ENCODE data around the gene SPIRE1. TPM values are rescaled to one million over a fixed set of nuclear protein-coding genes. Genes with fewer than 3 reads are reported as not detected.

SPIRE1 gene
- total RNA-seq, 1 experiment from 2014 or later, result 9.5 TPM

DNA sequence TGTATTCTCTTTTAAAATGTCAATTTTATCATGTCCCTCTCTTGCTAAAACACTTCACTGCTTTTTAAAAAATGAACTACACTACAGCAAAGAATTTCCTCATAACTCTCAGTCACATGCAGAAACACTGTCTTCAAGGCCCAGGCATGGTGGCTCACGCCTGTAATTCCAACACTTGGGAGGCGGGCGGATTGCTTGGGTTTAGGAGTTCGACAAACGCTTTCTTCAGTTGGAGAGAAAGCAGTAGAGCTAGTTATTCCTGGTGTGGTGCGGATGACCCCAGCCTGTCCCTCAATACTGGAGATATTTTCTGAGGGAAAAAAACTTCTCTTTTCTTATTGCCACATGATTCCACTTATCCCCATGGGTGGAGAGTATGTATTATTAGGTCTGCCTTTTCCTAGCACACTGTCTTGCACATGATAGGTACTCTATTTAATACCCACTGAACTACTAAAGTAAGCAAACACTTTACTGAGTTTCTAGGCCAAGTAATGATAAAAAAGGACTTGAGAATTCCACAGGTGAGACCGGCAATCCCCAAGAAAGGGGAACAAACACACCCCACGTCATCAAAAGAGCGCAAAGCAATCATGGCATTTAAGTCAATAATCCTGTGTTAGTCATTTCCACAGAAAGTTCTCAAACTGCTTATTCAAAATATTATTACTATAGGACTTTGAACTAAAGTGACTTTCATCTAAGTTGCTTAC, 77.1 kb downstream of the SPIRE1 start:
- BruUV-seq (replicated peaks), result no TSS peak
- TF ChIP-seq, protein P1, sequence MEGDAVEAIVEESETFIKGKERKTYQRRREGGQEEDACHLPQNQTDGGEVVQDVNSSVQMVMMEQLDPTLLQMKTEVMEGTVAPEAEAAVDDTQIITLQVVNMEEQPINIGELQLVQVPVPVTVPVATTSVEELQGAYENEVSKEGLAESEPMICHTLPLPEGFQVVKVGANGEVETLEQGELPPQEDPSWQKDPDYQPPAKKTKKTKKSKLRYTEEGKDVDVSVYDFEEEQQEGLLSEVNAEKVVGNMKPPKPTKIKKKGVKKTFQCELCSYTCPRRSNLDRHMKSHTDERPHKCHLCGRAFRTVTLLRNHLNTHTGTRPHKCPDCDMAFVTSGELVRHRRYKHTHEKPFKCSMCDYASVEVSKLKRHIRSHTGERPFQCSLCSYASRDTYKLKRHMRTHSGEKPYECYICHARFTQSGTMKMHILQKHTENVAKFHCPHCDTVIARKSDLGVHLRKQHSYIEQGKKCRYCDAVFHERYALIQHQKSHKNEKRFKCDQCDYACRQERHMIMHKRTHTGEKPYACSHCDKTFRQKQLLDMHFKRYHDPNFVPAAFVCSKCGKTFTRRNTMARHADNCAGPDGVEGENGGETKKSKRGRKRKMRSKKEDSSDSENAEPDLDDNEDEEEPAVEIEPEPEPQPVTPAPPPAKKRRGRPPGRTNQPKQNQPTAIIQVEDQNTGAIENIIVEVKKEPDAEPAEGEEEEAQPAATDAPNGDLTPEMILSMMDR (IDR thresholded peaks at IDR 0.05; ENCODE audit: insufficient read depth in 1 of 2, low read depth in 1 of 2, low read length in 1 of 2, severe bottlenecking in 1 of 2, unreplicated experiment in 1 of 2), result no peak
- H3K9me3 Mint-ChIP-seq (ENCODE audit: unreplicated experiment), result no peaks in the 10 kb centered on the region

DNA sequence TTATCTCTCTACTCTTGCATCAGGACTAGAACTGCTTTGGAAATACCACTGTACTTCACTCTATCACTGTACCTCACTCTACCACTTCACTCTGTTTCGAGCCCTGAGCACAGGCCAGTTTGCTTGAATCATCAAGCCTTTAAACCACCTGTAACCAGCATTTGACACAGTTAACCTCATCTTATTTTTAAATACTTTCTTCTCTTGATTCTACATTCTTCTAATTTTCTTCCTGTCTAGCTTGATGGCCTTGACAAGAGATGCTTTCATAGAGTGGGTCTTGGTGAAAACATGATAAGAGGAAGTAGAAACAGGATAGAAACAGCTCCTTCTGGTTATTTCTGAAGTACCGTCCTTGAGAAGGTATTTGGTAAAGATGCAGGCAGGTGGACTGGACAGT, 78.1 kb downstream of the SPIRE1 start:
- Mint-ChIP-seq H3K9me3 (ENCODE audit: unreplicated experiment) (no peaks in the 10 kb centered on the region), H3K27me3 (ENCODE audit: insufficient read depth, unreplicated experiment) (no peaks in the 10 kb centered on the region), H3K4me1 (ENCODE audit: low read depth, unreplicated experiment) (peaks cover 9% of the 10 kb centered on the region), H3K27ac (ENCODE audit: unreplicated experiment) (no peak overlapping the region), H3K4me3 (ENCODE audit: unreplicated experiment) (no peak overlapping the region), H3K36me3 (ENCODE audit: insufficient read depth, unreplicated experiment) (no peaks in the 10 kb centered on the region)
- ChIA-PET CTCF (no interaction called here), POLR2A (no interaction called here)
- H3K27me3 ChIP-seq (replicated peaks; ENCODE audit: control insufficient read depth, insufficient read depth, low read length), result no peaks in the 10 kb centered on the region
- TF ChIP-seq, protein P1 (IDR thresholded peaks at IDR 0.05; ENCODE audit: insufficient read depth in 1 of 2, low read depth in 1 of 2, low read length in 1 of 2, severe bottlenecking in 1 of 2, unreplicated experiment in 1 of 2), result no peak
- H3K36me3 ChIP-seq (ENCODE audit: control insufficient read depth, insufficient read depth, low read length), result no peaks in the 10 kb centered on the region
- BruUV-seq (replicated peaks), result no TSS peak
- intact Hi-C loops (cut with micrococcal nuclease; ENCODE audit: unreplicated experiment), result no loop called here
- no peaks in the 10 kb centered on the region; the same call in 1 of the 2 replicates for H3K4me1 ChIP-seq
- no peak for DNase-seq
- H3K4me3 ChIP-seq (ENCODE audit: low read depth, low read length), result no peak overlapping the region
- no peaks in the 10 kb centered on the region for H3K9me3 ChIP-seq

More for the DNA sequence above, 77.1 kb downstream of the SPIRE1 start:
- H3K36me3 Mint-ChIP-seq (ENCODE audit: insufficient read depth, unreplicated experiment), result no peaks in the 10 kb centered on the region
- no peaks in the 10 kb centered on the region for H3K36me3 ChIP-seq (ENCODE audit: control insufficient read depth, insufficient read depth, low read length)
- H3K27me3 Mint-ChIP-seq (ENCODE audit: insufficient read depth, unreplicated experiment), result no peaks in the 10 kb centered on the region
- H3K4me1 ChIP-seq, result no peaks in the 10 kb centered on the region; the same call in 1 of the 2 replicates
- no peak for DNase-seq
- H3K9me3 ChIP-seq, result no peaks in the 10 kb centered on the region
- no peaks in the 10 kb centered on the region for H3K27me3 ChIP-seq (replicated peaks; ENCODE audit: control insufficient read depth, insufficient read depth, low read length)
- H3K4me3 ChIP-seq (ENCODE audit: low read depth, low read length), result no peak overlapping the region
- H3K27ac Mint-ChIP-seq (ENCODE audit: unreplicated experiment), result no peak overlapping the region
- peaks cover 5% of the 10 kb centered on the region for H3K4me1 Mint-ChIP-seq (ENCODE audit: low read depth, unreplicated experiment)
- intact Hi-C loops (cut with micrococcal nuclease; ENCODE audit: unreplicated experiment), result no loop called here
- ChIA-PET POLR2A (no interaction called here), CTCF (no interaction called here)
- no peak overlapping the region for H3K4me3 Mint-ChIP-seq (ENCODE audit: unreplicated experiment)

DNA sequence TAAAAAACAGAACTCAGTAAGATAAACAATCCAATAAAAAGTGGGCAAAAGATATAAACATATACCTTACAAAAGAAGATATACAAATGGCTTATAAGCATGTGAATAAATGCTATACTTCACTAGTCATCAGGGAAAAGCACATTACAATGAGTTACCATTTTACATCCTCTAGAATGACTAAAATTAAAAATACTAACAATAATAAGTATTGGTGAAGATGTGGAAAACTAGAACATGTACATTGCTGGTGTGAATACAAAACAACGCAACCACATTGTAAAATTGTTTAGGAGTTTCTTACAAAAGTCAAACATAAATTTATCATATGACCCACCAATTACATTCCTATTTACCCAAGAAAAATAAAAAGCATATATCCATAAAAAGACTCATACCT, 80.1 kb downstream of the SPIRE1 start:
- Mint-ChIP-seq H3K4me1 (ENCODE audit: low read depth, unreplicated experiment) (peaks cover 18% of the 10 kb centered on the region), H3K27ac (ENCODE audit: unreplicated experiment) (no peak overlapping the region), H3K9me3 (ENCODE audit: unreplicated experiment) (no peaks in the 10 kb centered on the region), H3K4me3 (ENCODE audit: unreplicated experiment) (no peak overlapping the region), H3K36me3 (ENCODE audit: insufficient read depth, unreplicated experiment) (no peaks in the 10 kb centered on the region), H3K27me3 (ENCODE audit: insufficient read depth, unreplicated experiment) (no peaks in the 10 kb centered on the region)
- ChIA-PET CTCF (no interaction called here), POLR2A (no interaction called here)
- intact Hi-C loops (cut with micrococcal nuclease; ENCODE audit: unreplicated experiment), result no loop called here
- no TSS peak for BruUV-seq (replicated peaks)
- TF ChIP-seq, protein P1 (IDR thresholded peaks at IDR 0.05; ENCODE audit: insufficient read depth in 1 of 2, low read depth in 1 of 2, low read length in 1 of 2, severe bottlenecking in 1 of 2, unreplicated experiment in 1 of 2), result no peak
- Histone ChIP-seq H3K9me3 (no peaks in the 10 kb centered on the region), H3K4me1 (no peaks in the 10 kb centered on the region; the same call in 1 of the 2 replicates), H3K36me3 (ENCODE audit: control insufficient read depth, insufficient read depth, low read length) (no peaks in the 10 kb centered on the region), H3K4me3 (ENCODE audit: low read depth, low read length) (no peak overlapping the region), H3K27me3 (replicated peaks; ENCODE audit: control insufficient read depth, insufficient read depth, low read length) (no peaks in the 10 kb centered on the region)
- no peak for DNase-seq
